GM18511 (cell line): ENCODE results near the gene NSFL1C.
"Not testable (repeated sequence)": the region's sequence is repeated elsewhere in the genome, so short reads cannot be mapped to it uniquely, and the experiment has no call there.

Experiments used
- ATAC-seq: cut with Tn5 transposase; IDR thresholded peaks from one replicate; pipeline ENCODE4 v1.9.1; 2021; ENCODE audit warnings: mild to moderate bottlenecking, moderate library complexity; ENCODE audit not compliant: unreplicated experiment

NSFL1C gene

GRCh38 chr20:1427457-1428054 is 39.1 kb downstream of the NSFL1C start:
- no peak for ATAC-seq

GRCh38 chr20:1426231-1426849 is 40.3 kb downstream of the NSFL1C start:
- ATAC-seq = no peak

- ATAC-seq = no peak
Observed at GRCh38 chr20:1424336-1424735, 42.3 kb downstream of the NSFL1C start.

GRCh38 chr20:1423625-1424106 is 43.0 kb downstream of the NSFL1C start:
- no peak for ATAC-seq

GRCh38 chr20:1423206-1423605 is 43.4 kb downstream of the NSFL1C start:
- no peak for ATAC-seq

GRCh38 chr20:1422753-1423152 is 43.9 kb downstream of the NSFL1C start:
- ATAC-seq = no peak

- no peak for ATAC-seq
Observed at GRCh38 chr20:1420066-1420465, 46.6 kb downstream of the NSFL1C start.

GRCh38 chr20:1418350-1418749 is 48.3 kb downstream of the NSFL1C start:
- ATAC-seq = no peak

GRCh38 chr20:1417790-1418189 is 48.9 kb downstream of the NSFL1C start:
- ATAC-seq = no peak

GRCh38 chr20:1417273-1417672 is 49.4 kb downstream of the NSFL1C start:
- no peak for ATAC-seq

- ATAC-seq = no peak
Observed at GRCh38 chr20:1415667-1416468, 50.8 kb downstream of the NSFL1C start.

GRCh38 chr20:1414982-1415381 is 51.7 kb downstream of the NSFL1C start:
- ATAC-seq = no peak

GRCh38 chr20:1405801-1406200 is 60.8 kb downstream of the NSFL1C start:
- no peak for ATAC-seq

- no peak for ATAC-seq
Observed at GRCh38 chr20:1403624-1404023, 63.0 kb downstream of the NSFL1C start.

GRCh38 chr20:1402149-1402548 is 64.5 kb downstream of the NSFL1C start:
- no peak for ATAC-seq

GRCh38 chr20:1401451-1401907 is 65.2 kb downstream of the NSFL1C start:
- no peak for ATAC-seq

- ATAC-seq = not testable (repeated sequence)
Observed at GRCh38 chr20:1399678-1400366, 66.8 kb downstream of the NSFL1C start.

- not testable (repeated sequence) for ATAC-seq
Observed at GRCh38 chr20:1398185-1398584, 68.5 kb downstream of the NSFL1C start.

- ATAC-seq = no peak
Observed at GRCh38 chr20:1397710-1398109, 68.9 kb downstream of the NSFL1C start.

- no peak for ATAC-seq
Observed at GRCh38 chr20:1396702-1397101, 69.9 kb downstream of the NSFL1C start.

GRCh38 chr20:1396264-1396663 is 70.4 kb downstream of the NSFL1C start:
- no peak for ATAC-seq
